ENCODE data around the gene FRMD4A.
"Not testable (repeated sequence)": the region's sequence is repeated elsewhere in the genome, so short reads cannot be mapped to it uniquely, and the experiment has no call there.

FRMD4A gene

DNA sequence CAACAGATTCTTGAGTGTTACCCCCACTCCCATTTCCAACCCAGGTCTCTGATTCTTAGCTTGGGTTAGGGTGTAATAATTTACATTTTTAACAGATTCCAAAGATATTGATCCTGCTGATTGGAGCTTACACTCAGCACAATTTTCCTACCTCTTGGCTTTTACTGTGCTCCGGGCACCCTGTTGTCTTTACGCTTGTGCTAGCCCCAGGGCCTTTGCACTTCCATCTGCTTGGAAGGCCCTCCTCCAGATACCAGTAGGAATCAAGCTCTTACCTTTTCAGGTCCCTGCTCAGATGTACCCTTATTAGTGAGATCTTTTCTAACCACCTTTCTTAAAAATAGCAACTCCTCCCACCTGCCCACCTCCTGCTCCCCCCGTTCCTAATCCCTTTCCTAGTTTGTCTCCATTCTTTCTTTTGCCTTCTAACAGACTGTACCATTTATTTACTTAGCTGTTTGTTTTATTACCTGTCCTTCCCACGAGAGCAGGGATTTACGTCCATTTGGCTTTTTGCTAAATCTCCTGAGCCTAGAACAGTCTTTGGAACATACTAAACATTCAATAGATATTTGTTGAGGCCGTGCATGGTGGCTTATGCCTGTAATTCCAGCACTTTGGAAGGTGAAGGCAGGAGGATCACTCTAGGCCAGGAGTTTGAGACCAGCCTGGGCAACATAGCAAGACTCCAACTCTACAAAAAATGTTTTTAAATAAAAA, 427.7 kb downstream of the FRMD4A start:
- TF ChIP-seq, protein P1, sequence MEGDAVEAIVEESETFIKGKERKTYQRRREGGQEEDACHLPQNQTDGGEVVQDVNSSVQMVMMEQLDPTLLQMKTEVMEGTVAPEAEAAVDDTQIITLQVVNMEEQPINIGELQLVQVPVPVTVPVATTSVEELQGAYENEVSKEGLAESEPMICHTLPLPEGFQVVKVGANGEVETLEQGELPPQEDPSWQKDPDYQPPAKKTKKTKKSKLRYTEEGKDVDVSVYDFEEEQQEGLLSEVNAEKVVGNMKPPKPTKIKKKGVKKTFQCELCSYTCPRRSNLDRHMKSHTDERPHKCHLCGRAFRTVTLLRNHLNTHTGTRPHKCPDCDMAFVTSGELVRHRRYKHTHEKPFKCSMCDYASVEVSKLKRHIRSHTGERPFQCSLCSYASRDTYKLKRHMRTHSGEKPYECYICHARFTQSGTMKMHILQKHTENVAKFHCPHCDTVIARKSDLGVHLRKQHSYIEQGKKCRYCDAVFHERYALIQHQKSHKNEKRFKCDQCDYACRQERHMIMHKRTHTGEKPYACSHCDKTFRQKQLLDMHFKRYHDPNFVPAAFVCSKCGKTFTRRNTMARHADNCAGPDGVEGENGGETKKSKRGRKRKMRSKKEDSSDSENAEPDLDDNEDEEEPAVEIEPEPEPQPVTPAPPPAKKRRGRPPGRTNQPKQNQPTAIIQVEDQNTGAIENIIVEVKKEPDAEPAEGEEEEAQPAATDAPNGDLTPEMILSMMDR (IDR thresholded peaks at IDR 0.05), result no peak
- TF ChIP-seq ZFX (IDR thresholded peaks at IDR 0.05; ENCODE audit: borderline replicate concordance), result no peak
- H3K27ac ChIP-seq, result no peak overlapping the region

DNA sequence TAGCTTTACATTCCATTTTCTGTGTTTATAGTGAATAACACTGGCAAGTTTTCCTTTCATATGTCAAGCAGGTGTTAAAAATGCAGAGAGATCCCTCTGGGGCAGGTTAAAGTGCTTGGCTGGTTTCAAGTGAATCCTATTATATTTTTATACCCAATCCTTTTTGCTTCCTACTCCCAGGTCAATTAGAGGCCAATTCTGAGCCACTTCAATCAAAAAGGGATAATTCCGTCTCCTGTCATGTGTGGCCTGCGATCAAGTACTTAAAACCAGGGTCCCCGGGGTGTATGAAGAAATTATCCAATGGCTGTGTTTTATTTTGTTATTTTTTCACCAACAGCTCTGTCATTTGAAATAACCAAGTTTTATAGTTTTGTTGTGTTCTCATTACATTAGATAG, 430.8 kb downstream of the FRMD4A start:
- H3K27ac ChIP-seq, result no peak overlapping the region
- TF ChIP-seq ZFX (IDR thresholded peaks at IDR 0.05; ENCODE audit: borderline replicate concordance), result no peak
- TF ChIP-seq, protein P1 (IDR thresholded peaks at IDR 0.05), result no peak

DNA sequence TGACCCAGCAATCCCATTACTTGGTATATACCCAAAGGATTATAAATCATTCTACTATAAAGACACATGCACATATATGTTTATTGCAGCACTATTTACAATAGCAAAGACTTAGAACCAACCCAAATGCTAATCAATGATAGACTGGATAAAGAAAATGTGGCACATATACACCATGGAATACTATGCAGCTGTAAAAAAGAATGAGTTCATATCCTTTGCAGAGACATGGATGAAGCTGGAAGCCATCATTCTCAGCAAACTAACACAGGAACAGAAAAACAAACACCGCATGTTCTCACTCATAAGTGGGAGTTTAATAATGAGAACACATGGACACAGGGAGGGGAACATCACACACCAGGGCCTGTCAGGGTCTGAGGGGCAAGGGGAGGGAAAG, 434.6 kb downstream of the FRMD4A start:
- not testable (repeated sequence) for H3K27ac ChIP-seq

DNA sequence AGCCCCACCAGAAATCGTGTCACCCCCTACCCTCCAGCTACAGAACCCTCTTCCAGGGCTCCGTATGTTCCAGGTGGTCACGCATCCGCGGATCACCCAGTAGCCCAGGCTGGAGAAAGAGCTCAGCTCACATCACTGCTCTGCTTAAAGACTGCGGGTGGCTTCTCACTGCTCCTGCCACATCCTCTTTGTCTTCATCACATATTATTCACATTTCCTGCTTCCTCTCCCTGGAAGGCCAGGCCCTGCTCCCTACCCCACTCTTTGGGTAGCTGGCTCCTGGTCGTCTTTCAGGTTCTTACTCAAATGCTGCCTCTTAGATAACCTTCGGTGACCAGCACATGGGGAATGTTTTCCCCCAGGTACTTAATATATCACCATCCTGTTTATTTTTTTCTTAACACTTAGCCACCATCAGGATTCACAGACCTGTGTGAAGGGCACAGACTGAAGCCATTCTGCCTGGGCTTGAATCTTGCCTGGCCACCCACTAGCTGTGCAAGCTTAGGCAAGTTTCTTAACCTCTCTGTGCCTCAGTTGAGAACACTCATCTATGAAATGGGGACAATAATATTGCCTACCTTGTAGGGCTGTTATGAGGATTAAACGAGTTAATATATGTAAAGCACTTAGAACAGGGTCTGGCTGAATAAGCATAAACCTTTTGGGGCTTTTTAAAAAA, 436.2 kb downstream of the FRMD4A start:
- H3K27ac ChIP-seq, result no peak overlapping the region
- no peak for TF ChIP-seq ZFX (IDR thresholded peaks at IDR 0.05; ENCODE audit: borderline replicate concordance)
- TF ChIP-seq, protein P1 (IDR thresholded peaks at IDR 0.05), result no peak

DNA sequence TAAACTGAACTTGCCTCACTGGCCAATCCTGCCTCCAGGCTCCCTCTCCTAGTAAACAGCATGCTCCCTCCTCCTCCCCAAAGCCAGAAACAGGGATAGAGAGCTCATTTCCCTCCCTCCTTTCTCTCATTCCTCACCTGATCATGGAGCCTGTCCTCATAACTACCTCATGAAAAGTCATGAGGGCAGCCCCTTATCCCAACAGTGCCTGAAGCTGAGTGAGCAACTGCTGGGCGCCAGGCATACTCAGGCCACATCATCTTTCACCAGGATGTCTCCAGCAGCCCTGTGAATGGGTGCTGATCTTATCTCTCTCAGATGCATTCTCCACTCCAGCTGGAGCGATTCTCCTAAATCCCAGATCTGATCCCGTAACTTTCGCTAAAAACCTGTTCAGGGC, 436.8 kb downstream of the FRMD4A start:
- TF ChIP-seq, protein P1 (IDR thresholded peaks at IDR 0.05), result no peak
- no peak for TF ChIP-seq ZFX (IDR thresholded peaks at IDR 0.05; ENCODE audit: borderline replicate concordance)
- no peak overlapping the region for H3K27ac ChIP-seq

DNA sequence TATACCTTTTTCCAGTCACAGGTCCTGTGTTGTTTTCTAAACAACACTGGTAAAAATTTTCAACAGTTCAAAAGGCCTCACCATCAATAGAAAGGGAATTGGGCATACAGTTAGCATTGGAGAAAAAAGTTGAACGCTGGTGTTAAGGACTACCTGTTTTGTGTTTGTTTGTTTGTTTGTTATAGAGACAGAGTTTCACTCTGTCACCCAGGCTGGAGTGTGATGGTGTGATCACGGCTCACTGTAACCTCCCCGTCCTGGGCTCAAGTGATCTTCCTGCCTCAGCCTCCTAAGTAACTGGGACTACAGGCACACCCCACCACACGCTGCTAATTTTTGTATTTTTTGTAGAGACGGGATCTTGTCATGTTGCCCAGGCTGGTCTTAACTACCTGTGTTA, 437.9 kb downstream of the FRMD4A start:
- no peak overlapping the region for H3K27ac ChIP-seq
- TF ChIP-seq, protein P1 (IDR thresholded peaks at IDR 0.05), result no peak
- TF ChIP-seq ZFX (IDR thresholded peaks at IDR 0.05; ENCODE audit: borderline replicate concordance), result no peak

DNA sequence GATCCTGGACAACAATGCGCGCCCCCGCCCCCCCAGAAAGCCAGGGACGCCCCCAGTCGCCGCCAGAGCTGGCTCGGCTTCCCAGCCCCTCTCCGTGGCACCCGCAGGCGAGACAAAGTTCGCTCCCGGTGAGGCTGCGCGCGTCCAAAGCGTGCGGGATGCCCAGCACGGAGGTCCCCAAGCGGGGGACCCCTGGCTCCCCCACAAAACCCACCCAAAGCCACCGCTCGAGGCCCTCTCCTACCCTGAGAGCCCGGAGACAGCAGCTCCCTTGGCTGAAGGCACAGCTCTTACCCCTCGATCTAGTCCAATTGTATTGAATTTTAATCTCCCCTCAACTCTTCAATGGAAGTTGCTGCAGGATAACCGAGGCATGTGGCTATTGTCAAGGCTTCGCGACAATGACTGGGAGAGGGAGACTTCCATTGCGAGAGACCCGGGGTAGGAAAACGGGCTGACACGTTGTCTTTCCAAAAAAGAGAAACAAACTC, 438.7 kb downstream of the FRMD4A start:
- no peak overlapping the region for H3K27ac ChIP-seq
- TF ChIP-seq ZFX (IDR thresholded peaks at IDR 0.05; ENCODE audit: borderline replicate concordance), result no peak
- TF ChIP-seq, protein P1 (IDR thresholded peaks at IDR 0.05), result no peak
